Trophoblast cell (in vitro differentiated cells and primary cell): Measurements from ENCODE around the gene E2F3.

ENCODE experiments used
- DNase-seq, 2 donors: peaks; one replicate each; pipeline ENCODE4 v3.0.0-alpha.2; 2016
- H2AFZ ChIP-seq: 2 replicates; pipeline ENCODE4 v1.6.1; 2013; ENCODE audit warnings: low read length, moderate library complexity, mild to moderate bottlenecking; ENCODE audit not compliant: insufficient read depth, poor library complexity
- H2AK5ac ChIP-seq: 2 replicates; pipeline ENCODE4 v1.6.1; 2013; ENCODE audit warnings: mild to moderate bottlenecking, low read length
- H2BK120ac ChIP-seq: 2 replicates; pipeline ENCODE4 v1.6.1; 2013; ENCODE audit warnings: low read length, mild to moderate bottlenecking, moderate library complexity; ENCODE audit not compliant: insufficient read depth, poor library complexity
- H2BK12ac ChIP-seq: 2 replicates; pipeline ENCODE4 v1.6.1; 2013; ENCODE audit warnings: mild to moderate bottlenecking, low read length, moderate library complexity
- H2BK5ac ChIP-seq: 2 replicates; pipeline ENCODE4 v1.6.1; 2013; ENCODE audit warnings: low read length, low read depth, moderate library complexity, mild to moderate bottlenecking; ENCODE audit not compliant: poor library complexity
- H3K14ac ChIP-seq: 2 replicates; pipeline ENCODE4 v1.6.1; 2013; ENCODE audit warnings: mild to moderate bottlenecking, low read length
- H3K18ac ChIP-seq: 2 replicates; pipeline ENCODE4 v1.6.1; 2013; ENCODE audit warnings: mild to moderate bottlenecking, low read length
- H3K23ac ChIP-seq: 2 replicates; pipeline ENCODE4 v1.6.1; 2013; ENCODE audit warnings: low read length
- H3K27ac ChIP-seq: 2 replicates; pipeline ENCODE4 v1.5.1; 2013; ENCODE audit warnings: low read depth, mild to moderate bottlenecking, inconsistent platforms, low read length, moderate library complexity
- H3K27me3 ChIP-seq: 2 replicates; pipeline ENCODE4 v1.6.1; 2013; ENCODE audit warnings: inconsistent platforms, mild to moderate bottlenecking, low read length, moderate library complexity; ENCODE audit not compliant: insufficient read depth
- H3K36me3 ChIP-seq, 2 experiments: 1 replicate in 1 of 2; 2 replicates in 1 of 2; pipeline ENCODE4 v1.6.1; 2013; ENCODE audit warnings: low read length in 2 of 2, mild to moderate bottlenecking in 2 of 2, moderate library complexity in 1 of 2; ENCODE audit not compliant: insufficient read depth in 2 of 2, control insufficient read depth in 1 of 2
- H3K4ac ChIP-seq: 2 replicates; pipeline ENCODE4 v1.6.1; 2013; ENCODE audit warnings: low read depth, mild to moderate bottlenecking, low read length, moderate library complexity
- H3K4me1 ChIP-seq, 2 experiments: 1 replicate in 1 of 2; 2 replicates in 1 of 2; pipeline ENCODE4 v1.6.1; 2013; ENCODE audit warnings: low read length in 2 of 2, mild to moderate bottlenecking in 2 of 2, moderate library complexity in 1 of 2; ENCODE audit not compliant: insufficient read depth in 2 of 2, control insufficient read depth in 1 of 2
- H3K4me2 ChIP-seq: 2 replicates; pipeline ENCODE4 v1.6.1; 2013; ENCODE audit warnings: inconsistent platforms, mild to moderate bottlenecking, low read length, moderate library complexity
- H3K4me3 ChIP-seq: 2 replicates; pipeline ENCODE4 v1.5.1; 2013; ENCODE audit warnings: mild to moderate bottlenecking, low read depth, low read length, inconsistent platforms
- H3K79me1 ChIP-seq: one replicate; pipeline ENCODE4 v1.6.1; 2013; ENCODE audit warnings: low read length
- H3K79me2 ChIP-seq: 2 replicates; pipeline ENCODE4 v1.6.1; 2013; ENCODE audit warnings: low read length, mild to moderate bottlenecking; ENCODE audit not compliant: control insufficient read depth, insufficient read depth, poor library complexity
- H3K9ac ChIP-seq: 2 replicates; pipeline ENCODE4 v1.6.1; 2013; ENCODE audit warnings: mild to moderate bottlenecking, low read length
- H3K9me3 ChIP-seq: 2 replicates; pipeline ENCODE4 v1.6.1; 2013; ENCODE audit warnings: low read depth, mild to moderate bottlenecking, control low read depth, inconsistent platforms, low read length; ENCODE audit not compliant: insufficient read depth
- H4K12ac ChIP-seq: 2 replicates; pipeline ENCODE4 v1.6.1; 2013; ENCODE audit warnings: low read depth, mild to moderate bottlenecking, low read length, moderate library complexity
- H4K8ac ChIP-seq: 2 replicates; pipeline ENCODE4 v1.6.1; 2013; ENCODE audit warnings: low read depth, mild to moderate bottlenecking, low read length, moderate library complexity
- H4K91ac ChIP-seq: one replicate; pipeline ENCODE4 v1.6.1; 2013; ENCODE audit warnings: low read depth, mild to moderate bottlenecking, low read length, moderate library complexity
- WGBS: extraction: QIAGEN DNeasy Blood & Tissue Kit; methylation state at CpG from one replicate; pipeline ENCODE4 v1.1.7; 2013; ENCODE audit warnings: missing lambda C conversion rate; ENCODE audit not compliant: insufficient read length, insufficient coverage; ENCODE audit errors: extremely low coverage; 5-methylcytosine and 5-hydroxymethylcytosine counted together

Gene E2F3

GRCh38 chr6:20366082-20366830, 35.4 kb upstream of the E2F3 start:
- no peak overlapping the region for H3K23ac ChIP-seq
- H3K4ac ChIP-seq: no peak overlapping the region
- H3K79me2 ChIP-seq: no peaks in the 10 kb centered on the region
- no peak overlapping the region for H2BK120ac ChIP-seq
- no peaks in the 10 kb centered on the region for H3K27me3 ChIP-seq
- H4K12ac ChIP-seq: no peak overlapping the region
- no peak overlapping the region for H4K91ac ChIP-seq
- H3K18ac ChIP-seq: no peak overlapping the region
- WGBS: no CpG with 5 or more reads among the region's 7 CpGs
- H3K14ac ChIP-seq: no peak overlapping the region
- peak overlapping the region; percentile 8 for H3K4me2 ChIP-seq
- no peak overlapping the region for H2AK5ac ChIP-seq
- no peaks in the 10 kb centered on the region for H3K9me3 ChIP-seq
- H3K9ac ChIP-seq: no peak overlapping the region
- no peak overlapping the region for H4K8ac ChIP-seq
- H2AFZ ChIP-seq: no peak overlapping the region
- peak; percentile 62 to 89 for DNase-seq
- H2BK12ac ChIP-seq: no peak overlapping the region
- H3K36me3 ChIP-seq: no peaks in the 10 kb centered on the region
- H3K4me1 ChIP-seq: no peaks in the 10 kb centered on the region
- no peak overlapping the region for H3K27ac ChIP-seq
- no peak overlapping the region for H2BK5ac ChIP-seq
- H3K79me1 ChIP-seq: no peaks in the 10 kb centered on the region
- H3K4me3 ChIP-seq: no peak overlapping the region

GRCh38 chr6:20367743-20368485, 33.8 kb upstream of the E2F3 start:
- Histone ChIP-seq H3K79me2 (no peaks in the 10 kb centered on the region), H3K4me1 (no peaks in the 10 kb centered on the region), H2AFZ (no peak overlapping the region), H3K27ac (no peak overlapping the region), H4K8ac (no peak overlapping the region), H3K4ac (no peak overlapping the region), H4K91ac (no peak overlapping the region), H2BK5ac (no peak overlapping the region), H2BK12ac (no peak overlapping the region), H3K14ac (no peak overlapping the region), H3K9me3 (no peaks in the 10 kb centered on the region), H3K4me3 (no peak overlapping the region), H3K4me2 (no peak overlapping the region), H3K23ac (no peak overlapping the region), H2AK5ac (no peak overlapping the region), H3K9ac (no peak overlapping the region), H2BK120ac (no peak overlapping the region), H4K12ac (no peak overlapping the region), H3K27me3 (no peaks in the 10 kb centered on the region), H3K36me3 (no peaks in the 10 kb centered on the region), H3K18ac (no peak overlapping the region), H3K79me1 (no peaks in the 10 kb centered on the region)
- WGBS: no CpG with 5 or more reads among the region's 1 CpG
- peak in 1 of 2 donors; percentile 25 for DNase-seq

GRCh38 chr6:20370393-20370792, 31.3 kb upstream of the E2F3 start:
- Histone ChIP-seq H3K9ac (no peak overlapping the region), H3K4ac (no peak overlapping the region), H4K12ac (no peak overlapping the region), H3K23ac (no peak overlapping the region), H2BK12ac (no peak overlapping the region), H3K27ac (no peak overlapping the region), H3K36me3 (no peaks in the 10 kb centered on the region), H2AFZ (no peak overlapping the region), H3K14ac (no peak overlapping the region), H3K9me3 (no peaks in the 10 kb centered on the region), H3K79me2 (no peaks in the 10 kb centered on the region), H3K27me3 (no peaks in the 10 kb centered on the region), H4K91ac (no peak overlapping the region), H3K4me2 (no peak overlapping the region), H3K18ac (no peak overlapping the region), H3K4me1 (no peaks in the 10 kb centered on the region), H2AK5ac (no peak overlapping the region), H4K8ac (no peak overlapping the region), H3K79me1 (no peaks in the 10 kb centered on the region), H2BK5ac (no peak overlapping the region), H3K4me3 (no peak overlapping the region), H2BK120ac (no peak overlapping the region)
- no peak for DNase-seq
- no CpG with 5 or more reads among the region's 2 CpGs for WGBS

GRCh38 chr6:20370801-20371200, 30.9 kb upstream of the E2F3 start:
- H3K79me1 ChIP-seq: no peaks in the 10 kb centered on the region
- no peak overlapping the region for H4K12ac ChIP-seq
- no peak overlapping the region for H2BK12ac ChIP-seq
- H3K27ac ChIP-seq: no peak overlapping the region
- H3K27me3 ChIP-seq: no peaks in the 10 kb centered on the region
- no peaks in the 10 kb centered on the region for H3K79me2 ChIP-seq
- no peaks in the 10 kb centered on the region for H3K4me1 ChIP-seq
- no peak overlapping the region for H2BK120ac ChIP-seq
- no peak overlapping the region for H3K4me3 ChIP-seq
- no peak overlapping the region for H3K4ac ChIP-seq
- H3K18ac ChIP-seq: no peak overlapping the region
- H4K8ac ChIP-seq: no peak overlapping the region
- H3K9me3 ChIP-seq: no peaks in the 10 kb centered on the region
- no peak overlapping the region for H3K14ac ChIP-seq
- H3K9ac ChIP-seq: no peak overlapping the region
- H3K36me3 ChIP-seq: no peaks in the 10 kb centered on the region
- no peak overlapping the region for H2AFZ ChIP-seq
- no peak for DNase-seq
- no peak overlapping the region for H3K23ac ChIP-seq
- no peak overlapping the region for H2BK5ac ChIP-seq
- H4K91ac ChIP-seq: no peak overlapping the region
- WGBS: no CpG with 5 or more reads among the region's 4 CpGs
- no peak overlapping the region for H2AK5ac ChIP-seq
- no peak overlapping the region for H3K4me2 ChIP-seq
